ENCODE data around the gene IL1RAP.

The IL1RAP gene

DNA sequence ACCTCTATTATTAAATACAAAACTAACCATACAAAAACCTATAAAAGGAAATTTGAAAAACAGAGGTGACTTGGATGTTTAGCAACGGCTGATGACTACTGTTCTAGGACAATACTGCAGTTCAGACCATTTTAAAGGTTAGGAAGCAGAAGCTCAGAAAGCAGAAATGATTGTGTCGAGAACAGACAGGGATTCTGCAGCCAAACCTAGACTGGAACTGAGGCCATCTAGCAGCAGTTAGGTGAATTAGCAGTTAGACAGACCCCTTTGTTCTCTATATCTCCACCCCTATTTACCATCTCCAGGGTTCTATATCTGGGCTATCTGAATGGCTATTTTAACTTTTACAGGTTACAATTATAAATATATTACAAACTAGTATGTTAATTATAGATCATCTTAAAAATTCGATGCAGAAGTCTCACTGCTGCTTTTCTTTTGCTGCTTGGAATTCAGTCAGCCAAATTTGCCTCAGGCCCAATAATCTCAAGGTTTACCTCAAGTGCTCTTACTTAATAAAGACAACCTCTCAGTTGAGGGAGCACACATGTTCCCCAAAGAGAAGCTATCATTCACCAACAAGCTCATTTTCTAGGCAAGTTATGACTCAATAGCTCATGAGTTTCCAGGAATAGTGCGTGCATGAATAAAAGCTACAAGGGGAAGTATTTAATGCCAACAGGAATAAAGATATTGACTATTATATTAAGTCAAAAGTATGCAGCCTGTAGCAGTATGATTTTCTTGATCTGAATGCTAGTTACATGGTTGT lies 9.3 kb upstream of the IL1RAP start:
- no peak for DNase-seq (ENCODE audit: low spot score)
- H3K27ac ChIP-seq: no peak overlapping the region
- ChIA-PET POLR2A (ENCODE audit: low non-redundant PET) (no interaction called here), CTCF (interaction anchor here (0.6 kb wide), 1 partner anchor 97 kb away, joined by 5 read pairs; no protein-coding TSS in a partner anchor)
- TF ChIP-seq, protein P1, sequence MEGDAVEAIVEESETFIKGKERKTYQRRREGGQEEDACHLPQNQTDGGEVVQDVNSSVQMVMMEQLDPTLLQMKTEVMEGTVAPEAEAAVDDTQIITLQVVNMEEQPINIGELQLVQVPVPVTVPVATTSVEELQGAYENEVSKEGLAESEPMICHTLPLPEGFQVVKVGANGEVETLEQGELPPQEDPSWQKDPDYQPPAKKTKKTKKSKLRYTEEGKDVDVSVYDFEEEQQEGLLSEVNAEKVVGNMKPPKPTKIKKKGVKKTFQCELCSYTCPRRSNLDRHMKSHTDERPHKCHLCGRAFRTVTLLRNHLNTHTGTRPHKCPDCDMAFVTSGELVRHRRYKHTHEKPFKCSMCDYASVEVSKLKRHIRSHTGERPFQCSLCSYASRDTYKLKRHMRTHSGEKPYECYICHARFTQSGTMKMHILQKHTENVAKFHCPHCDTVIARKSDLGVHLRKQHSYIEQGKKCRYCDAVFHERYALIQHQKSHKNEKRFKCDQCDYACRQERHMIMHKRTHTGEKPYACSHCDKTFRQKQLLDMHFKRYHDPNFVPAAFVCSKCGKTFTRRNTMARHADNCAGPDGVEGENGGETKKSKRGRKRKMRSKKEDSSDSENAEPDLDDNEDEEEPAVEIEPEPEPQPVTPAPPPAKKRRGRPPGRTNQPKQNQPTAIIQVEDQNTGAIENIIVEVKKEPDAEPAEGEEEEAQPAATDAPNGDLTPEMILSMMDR (conservative IDR thresholded peaks at IDR 0.05; ENCODE audit: low read depth): no peak

DNA sequence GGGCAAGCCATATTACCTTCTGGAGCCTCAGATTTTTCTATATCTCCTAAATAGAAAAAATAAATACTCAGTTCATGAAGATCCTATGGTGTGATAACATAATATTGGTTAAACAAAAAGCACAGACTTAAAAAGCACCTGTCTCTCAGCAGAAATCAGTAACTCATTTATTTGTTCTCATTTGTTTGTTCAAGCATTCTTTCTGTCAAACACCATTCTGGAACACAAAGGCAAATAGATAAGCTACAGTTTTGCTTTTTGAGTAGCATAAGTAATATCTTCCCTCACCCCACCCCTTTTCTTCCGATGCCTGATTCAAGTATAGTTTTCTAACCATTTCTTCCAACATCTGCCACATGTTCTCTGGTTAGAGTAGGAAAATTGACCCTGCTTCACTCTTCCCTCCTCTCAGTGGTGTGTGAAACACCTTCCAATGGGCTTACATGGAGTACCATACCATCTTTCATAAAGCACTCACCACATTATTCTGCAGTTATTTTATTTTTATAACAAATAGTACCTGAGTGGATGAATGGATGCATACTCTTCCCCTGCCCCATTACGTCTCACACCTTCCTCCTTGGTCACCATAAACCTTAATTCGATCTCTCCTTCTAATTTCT lies 8.4 kb upstream of the IL1RAP start:
- no peak for DNase-seq (ENCODE audit: low spot score)
- TF ChIP-seq, protein P1 (conservative IDR thresholded peaks at IDR 0.05; ENCODE audit: low read depth): no peak
- POLR2A ChIA-PET (ENCODE audit: low non-redundant PET): no interaction called here
- no peak overlapping the region for H3K27ac ChIP-seq
- CTCF ChIA-PET: no interaction called here

DNA sequence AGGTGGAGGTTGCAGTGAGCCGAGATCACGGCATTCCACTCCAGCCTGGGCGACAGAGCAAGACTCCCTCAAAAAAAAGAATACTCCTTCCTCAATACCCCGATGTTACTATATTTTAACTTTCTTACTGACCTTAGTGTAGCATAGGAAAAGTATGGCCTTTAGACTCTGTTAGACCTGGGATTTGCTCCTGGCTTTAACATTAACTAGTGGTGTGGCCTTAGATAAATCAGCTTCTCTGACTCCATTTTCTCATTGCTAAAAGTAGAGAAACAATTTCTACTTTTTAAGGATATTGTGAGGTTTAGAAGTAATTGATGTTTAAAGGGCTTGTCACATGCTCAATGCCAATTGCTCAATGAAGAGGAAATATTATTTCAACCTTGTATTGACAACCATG lies 7.6 kb upstream of the IL1RAP start:
- POLR2A ChIA-PET (ENCODE audit: low non-redundant PET): no interaction called here
- TF ChIP-seq, protein P1 (conservative IDR thresholded peaks at IDR 0.05; ENCODE audit: low read depth): no peak
- CTCF ChIA-PET: no interaction called here

DNA sequence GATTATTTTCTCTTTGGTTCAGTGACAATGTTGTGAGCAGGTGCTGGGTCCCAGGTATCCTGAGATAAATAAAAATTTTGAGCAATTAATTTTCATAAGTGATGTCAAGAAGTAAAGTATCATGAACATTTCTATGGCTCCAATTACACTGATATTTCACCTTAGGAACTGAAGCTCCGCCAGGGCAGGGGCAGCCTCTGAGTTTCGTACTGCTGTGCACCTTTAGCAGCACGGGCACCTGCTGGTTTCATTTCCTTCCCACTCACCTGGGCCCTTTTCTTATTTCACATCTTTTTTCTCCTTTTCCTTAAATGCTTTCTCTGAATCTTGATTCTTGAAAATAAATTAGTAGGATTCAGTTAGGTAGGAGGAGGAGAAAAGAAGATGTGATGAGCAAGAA lies 1.2 kb upstream of the IL1RAP start:
- CTCF ChIA-PET: no interaction called here
- POLR2A ChIA-PET (ENCODE audit: low non-redundant PET): no interaction called here

More for the DNA sequence above, 7.6 kb upstream of the IL1RAP start:
- H3K27ac ChIP-seq: no peak overlapping the region
- no peak for DNase-seq (ENCODE audit: low spot score)

DNA sequence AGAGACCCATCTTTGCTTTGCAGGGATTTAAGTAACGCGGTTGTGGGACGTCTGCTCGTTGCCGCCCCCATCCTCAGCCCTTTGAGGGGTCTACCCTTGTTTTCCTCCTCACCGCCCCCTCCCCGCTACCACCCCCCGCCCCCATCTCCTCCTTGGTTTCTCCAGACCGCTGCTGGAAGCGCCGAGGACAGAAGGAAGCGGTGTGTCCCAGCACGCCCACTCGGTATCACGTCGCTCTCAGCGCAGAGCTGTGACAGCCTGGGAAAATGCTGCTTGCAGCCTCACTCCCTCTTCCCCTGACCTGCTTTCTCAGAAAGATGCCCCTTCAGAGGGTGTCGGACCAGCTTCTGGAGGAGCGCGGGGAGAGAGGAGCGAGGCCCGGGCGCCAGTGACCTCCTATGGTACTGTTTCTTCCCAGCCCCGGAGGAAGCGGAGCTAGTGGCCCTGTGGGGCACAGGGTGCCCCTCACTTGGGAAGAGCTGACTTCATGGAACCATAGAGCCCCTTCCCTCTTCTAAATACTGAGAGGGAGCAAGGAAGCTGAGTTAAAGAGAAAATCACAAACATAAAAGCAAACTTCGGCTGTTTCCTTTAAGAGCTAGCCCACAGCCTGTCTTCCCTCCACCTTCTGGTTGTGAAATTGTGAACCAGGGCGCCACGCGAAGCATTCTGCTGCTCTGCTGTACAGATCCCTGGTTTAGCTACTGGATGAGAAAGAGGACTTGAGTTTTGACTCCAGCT lies 698 bp downstream of the IL1RAP start:
- POLR2A ChIA-PET (ENCODE audit: low non-redundant PET): no interaction called here
- TF ChIP-seq, protein P1 (conservative IDR thresholded peaks at IDR 0.05; ENCODE audit: low read depth): no peak
- peak; percentile 39 for DNase-seq (ENCODE audit: low spot score)
- H3K27ac ChIP-seq: peak overlapping the region; percentile 89
- CTCF ChIA-PET: interaction anchor here (0.6 to 1.5 kb wide), 4 partner anchors 55 to 246 kb away, joined by 3 to 6 read pairs (median 3); no protein-coding TSS in a partner anchor

More for the DNA sequence above, 1.2 kb upstream of the IL1RAP start:
- TF ChIP-seq, protein P1 (conservative IDR thresholded peaks at IDR 0.05; ENCODE audit: low read depth): no peak
- peak overlapping the region; percentile 89 for H3K27ac ChIP-seq
- no peak for DNase-seq (ENCODE audit: low spot score)

DNA sequence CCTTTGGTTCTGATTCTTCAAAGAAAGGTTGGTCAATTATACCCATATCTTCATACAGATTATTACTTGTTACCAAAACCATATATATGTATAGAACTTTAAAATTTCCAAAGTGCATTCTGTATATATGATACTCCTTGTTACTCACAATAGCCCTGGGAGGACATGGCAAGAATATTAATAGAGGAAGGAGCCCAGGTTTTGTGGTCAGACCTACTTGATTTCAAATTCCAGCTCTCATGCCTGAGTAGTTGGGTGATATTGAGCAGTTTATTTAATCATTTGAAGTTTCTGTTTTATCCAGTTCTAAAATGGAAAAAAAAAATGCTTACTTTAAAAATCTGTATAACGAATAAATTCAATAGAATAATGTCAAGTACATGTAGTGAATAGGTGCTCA lies 2.5 kb downstream of the IL1RAP start:
- CTCF ChIA-PET: no interaction called here
- no peak for DNase-seq (ENCODE audit: low spot score)
- POLR2A ChIA-PET (ENCODE audit: low non-redundant PET): no interaction called here

More for the DNA sequence above, 2.5 kb downstream of the IL1RAP start:
- TF ChIP-seq, protein P1 (conservative IDR thresholded peaks at IDR 0.05; ENCODE audit: low read depth): no peak
- no peak overlapping the region for H3K27ac ChIP-seq
